ENCODE results near the gene SORL1.
"Not testable (repeated sequence)": the region's sequence is repeated elsewhere in the genome, so short reads cannot be mapped to it uniquely, and the experiment has no call there.

Gene SORL1, protein sequence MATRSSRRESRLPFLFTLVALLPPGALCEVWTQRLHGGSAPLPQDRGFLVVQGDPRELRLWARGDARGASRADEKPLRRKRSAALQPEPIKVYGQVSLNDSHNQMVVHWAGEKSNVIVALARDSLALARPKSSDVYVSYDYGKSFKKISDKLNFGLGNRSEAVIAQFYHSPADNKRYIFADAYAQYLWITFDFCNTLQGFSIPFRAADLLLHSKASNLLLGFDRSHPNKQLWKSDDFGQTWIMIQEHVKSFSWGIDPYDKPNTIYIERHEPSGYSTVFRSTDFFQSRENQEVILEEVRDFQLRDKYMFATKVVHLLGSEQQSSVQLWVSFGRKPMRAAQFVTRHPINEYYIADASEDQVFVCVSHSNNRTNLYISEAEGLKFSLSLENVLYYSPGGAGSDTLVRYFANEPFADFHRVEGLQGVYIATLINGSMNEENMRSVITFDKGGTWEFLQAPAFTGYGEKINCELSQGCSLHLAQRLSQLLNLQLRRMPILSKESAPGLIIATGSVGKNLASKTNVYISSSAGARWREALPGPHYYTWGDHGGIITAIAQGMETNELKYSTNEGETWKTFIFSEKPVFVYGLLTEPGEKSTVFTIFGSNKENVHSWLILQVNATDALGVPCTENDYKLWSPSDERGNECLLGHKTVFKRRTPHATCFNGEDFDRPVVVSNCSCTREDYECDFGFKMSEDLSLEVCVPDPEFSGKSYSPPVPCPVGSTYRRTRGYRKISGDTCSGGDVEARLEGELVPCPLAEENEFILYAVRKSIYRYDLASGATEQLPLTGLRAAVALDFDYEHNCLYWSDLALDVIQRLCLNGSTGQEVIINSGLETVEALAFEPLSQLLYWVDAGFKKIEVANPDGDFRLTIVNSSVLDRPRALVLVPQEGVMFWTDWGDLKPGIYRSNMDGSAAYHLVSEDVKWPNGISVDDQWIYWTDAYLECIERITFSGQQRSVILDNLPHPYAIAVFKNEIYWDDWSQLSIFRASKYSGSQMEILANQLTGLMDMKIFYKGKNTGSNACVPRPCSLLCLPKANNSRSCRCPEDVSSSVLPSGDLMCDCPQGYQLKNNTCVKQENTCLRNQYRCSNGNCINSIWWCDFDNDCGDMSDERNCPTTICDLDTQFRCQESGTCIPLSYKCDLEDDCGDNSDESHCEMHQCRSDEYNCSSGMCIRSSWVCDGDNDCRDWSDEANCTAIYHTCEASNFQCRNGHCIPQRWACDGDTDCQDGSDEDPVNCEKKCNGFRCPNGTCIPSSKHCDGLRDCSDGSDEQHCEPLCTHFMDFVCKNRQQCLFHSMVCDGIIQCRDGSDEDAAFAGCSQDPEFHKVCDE (N-terminal part only)

DNA sequence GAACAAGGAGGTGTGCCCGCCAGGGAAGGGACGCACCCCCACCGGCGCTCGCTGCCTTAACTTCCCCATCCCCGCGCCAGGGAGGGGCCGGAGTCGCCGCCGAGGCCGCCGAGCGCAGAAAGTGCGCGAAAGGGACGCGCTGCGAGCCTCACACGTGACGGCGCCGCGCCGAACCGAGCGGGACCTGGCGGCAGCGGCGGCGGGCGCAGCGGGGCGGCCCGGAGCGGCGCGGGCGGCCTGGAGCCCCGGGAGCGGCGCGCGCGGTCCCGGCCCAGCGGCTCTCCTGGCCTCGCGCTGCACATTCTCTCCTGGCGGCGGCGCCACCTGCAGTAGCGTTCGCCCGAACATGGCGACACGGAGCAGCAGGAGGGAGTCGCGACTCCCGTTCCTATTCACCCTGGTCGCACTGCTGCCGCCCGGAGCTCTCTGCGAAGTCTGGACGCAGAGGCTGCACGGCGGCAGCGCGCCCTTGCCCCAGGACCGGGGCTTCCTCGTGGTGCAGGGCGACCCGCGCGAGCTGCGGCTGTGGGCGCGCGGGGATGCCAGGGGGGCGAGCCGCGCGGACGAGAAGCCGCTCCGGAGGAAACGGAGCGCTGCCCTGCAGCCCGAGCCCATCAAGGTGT, at the start of gene SORL1:
SORL1 (plus strand) TSS at position 329 of the 623 bp plus-strand sequence; CDS start at position 347, 18 bp downstream.
- DNase-seq = peak; percentile 74

DNA sequence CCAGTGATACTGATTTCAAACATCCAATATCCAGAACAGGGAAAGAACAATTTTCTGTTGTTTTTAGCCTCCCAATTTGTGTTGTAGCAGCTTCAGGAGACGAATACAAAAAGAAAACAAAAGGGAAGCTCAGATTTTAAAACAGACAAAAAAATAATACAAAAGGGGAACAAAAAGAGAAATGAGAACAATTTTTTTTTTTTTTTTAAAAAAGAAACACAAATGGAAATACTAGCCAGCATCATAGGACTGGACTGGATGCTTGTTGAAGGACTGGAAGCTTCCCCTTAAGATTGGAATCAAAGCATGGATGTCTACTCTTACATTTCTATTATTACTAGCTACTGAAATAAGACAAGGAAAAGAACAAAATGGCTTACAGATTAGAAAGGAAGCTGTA, 46.5 kb upstream of the SORL1 start:
- DNase-seq = no peak

DNA sequence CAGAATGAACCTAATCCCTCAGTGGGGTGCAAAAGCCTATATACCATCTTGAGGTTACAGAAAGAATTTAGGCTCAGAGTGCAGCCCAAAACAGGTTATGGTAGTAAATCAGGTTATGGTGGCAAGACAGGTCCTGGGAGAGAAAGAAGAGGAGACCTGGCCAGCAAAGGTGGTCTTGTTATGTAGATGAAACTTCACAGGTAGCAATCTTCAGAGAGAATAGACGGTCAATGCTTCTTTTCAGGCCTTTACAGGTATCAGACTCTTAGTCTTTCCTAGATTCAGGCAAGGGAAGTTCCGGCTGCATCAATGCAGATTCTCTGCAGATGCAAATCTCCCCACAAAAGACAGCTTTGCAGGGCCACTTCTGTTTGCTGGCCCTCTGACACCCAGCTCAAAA, 45.8 kb upstream of the SORL1 start:
- DNase-seq = no peak

DNA sequence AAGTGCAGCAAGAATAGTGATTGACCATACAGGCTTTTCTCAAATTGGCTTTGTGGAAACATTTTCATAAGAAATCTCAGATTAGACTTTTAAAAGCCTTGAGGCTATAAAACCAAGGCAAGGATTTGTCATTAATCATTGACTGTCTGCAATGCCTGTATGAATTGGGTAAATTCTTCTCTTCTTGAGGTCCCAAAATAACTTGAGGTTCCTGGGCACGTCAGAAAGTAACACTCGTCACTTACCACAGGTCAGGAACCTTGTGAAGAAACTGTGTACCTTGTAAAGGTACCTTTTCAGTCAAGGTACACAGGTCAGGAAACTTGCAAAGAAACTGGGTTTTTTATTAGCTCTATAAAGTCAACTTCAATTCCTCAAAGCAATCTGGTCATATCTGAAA, 43.3 kb upstream of the SORL1 start:
- no peak for DNase-seq

DNA sequence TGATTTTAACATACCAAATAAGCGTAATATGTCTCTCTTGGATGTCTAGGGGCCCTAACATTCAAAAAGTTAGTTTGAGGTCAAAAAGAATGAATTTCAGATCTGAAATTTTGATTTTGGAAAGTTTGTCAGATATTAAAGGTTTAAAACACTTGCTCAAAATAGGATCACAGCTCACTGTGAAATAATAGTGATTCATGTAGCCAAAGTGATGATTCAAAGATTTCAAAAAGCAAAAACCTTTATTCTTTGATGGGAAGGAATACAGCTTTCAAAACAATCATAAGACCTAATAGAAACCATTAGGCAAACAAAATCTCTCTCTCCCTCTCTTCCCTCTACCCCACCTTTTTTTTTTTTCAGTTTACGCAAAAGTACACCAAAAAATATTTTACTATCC, 42.1 kb upstream of the SORL1 start:
- DNase-seq = not testable (repeated sequence)

DNA sequence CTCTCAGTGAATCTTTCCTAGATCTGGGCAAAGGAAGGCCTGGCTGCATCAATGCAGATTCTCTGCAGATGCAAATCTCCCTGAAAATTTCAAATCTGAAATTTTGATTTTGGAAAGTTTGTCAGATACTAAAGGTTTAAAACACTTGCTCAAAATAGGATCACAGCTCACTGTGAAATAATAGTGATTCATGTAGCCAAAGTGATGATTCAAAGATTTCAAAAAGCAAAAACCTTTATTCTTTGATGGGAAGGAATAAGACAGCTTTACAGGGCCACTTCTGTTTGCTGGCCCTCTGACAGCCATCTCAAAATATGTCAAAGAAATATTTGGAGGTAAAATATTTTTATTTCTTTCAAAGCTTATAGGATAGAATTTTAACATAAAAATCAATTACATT, 40.8 kb upstream of the SORL1 start:
- not testable (repeated sequence) for DNase-seq

DNA sequence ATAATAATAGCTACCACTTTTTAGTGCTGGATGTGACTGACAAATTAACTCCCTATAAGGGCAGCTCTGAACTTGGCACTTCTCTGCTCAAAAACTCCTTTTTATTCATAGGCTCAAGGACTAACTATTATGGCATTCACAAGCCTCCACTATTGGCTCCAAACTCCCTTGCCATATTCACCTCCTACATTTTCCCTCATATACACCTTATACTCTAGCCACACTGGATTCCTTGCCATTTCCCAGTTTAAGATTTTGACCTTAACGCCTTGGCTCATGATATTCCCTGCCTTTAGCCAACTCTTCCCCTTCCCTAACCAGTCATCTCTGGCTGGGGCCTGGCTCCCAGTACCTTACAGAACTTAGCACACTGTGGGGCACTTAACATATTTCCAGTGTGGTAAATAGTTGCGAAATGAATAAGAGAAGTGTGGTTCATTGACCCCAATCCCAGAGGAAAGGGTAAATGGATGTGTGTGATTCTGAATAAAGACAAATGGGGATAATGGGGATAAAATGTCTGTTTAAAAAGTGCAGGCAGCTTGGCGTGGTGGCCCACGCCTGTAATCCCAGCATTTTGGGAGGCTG, 40.0 kb upstream of the SORL1 start:
- DNase-seq = no peak

DNA sequence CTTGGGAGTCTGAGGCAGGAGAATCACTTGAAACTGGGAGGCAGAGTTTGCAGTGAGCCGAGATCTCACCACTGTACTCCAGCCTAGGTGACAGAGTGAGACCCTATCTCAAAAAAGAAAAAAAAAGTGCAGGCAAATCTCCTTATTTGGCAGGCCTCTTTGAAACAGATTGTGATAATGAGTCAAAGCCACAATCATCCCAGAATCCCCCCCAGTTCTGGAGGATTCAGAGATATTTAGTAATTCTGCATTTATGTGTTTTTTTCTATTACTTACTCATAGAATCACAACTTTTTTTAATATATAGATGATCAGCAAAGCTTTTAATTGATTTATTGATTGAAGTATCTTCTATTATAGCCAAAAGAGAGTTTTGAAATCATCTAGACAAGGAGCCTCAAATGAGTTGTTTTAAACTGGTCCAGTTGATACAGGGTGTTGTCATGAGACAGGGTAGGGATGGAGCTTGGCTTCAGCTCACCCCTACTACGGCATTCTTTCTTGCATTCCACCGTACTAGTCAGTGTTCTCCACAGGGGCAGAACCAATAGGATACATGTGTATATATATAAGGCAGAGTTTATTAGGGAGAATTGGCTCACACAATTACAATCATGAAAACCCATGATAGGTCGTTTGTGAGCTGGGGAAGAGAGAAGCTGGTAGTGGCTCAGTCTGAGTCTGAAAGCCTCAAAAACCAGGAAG, 39.3 kb upstream of the SORL1 start:
- DNase-seq = no peak

DNA sequence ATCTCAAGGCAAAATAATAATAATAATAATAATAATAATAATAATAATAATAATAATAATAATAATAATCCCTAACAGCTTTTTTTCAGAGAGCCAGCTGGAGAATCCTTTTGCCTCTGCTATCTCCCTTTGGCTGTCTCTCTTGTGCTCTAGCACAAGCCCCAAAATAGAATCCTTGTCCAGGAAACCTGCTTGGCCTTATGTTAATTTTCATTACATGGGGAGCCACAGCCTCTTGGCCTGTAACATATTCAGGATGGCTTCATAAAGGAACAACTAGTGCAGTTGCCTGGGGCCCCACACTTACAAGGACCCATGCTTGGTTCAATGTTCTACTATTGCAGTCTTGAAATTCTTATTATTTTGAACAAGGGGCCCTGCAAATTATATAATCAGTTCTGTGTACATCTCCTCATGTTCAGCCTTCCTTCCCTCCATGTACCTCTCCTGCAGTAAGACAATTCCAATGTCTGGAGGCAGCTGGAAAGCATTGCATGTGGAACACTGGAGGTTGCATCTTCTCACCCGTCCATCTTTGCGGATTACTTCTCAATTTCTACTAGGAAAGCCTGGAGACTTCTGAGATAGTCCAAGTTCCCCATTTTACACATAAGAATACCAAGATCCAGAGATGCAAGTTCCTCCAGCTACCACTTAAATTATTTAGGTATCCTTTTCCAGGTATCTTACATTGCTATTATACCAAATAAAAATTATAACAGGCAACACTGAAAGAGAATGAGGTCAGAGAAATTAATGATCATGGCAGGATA, 37.8 kb upstream of the SORL1 start:
- no peak for DNase-seq

DNA sequence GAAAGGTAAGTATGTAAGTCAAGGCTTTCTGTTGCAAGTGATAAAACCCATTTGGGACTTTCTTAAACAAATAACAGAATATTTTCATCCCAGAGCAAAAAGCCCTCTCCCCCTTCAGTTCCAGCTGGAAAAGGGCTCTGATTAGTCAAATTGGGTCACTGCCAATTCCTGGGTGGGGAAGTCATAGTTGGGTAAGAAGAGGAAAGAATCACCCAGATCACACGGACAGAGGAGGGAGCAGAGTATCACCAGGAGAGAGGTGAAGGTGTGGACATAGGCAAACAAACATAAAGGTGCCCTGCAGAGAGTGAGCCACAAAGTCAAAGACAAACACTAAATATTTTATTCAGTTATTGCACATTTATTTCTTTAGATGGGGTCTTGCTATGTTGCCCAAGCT, 36.3 kb upstream of the SORL1 start:
- DNase-seq = no peak

DNA sequence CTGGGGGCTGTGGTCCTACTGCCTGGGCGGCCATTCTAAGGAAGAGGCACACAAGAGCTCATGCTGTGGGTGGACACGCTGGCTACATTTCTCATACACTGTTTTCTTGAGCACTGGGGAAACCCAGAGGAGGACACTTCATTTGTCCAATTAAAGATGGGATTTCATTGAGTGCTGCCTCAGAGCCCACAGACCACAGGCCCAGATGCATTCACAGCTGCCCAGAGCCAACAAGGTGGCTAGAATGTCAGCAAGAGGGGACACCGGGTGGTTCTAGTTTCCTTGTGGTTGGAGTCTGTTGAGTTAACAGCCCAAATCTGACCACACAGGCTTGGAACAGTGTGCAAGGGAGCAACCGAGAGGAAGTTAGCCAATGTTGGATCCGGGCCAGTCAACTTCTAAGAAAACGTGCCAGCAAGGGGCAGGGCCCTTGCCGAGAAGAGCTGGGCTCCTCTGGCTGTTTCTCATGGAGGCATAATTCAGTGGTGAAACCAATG, 35.0 kb upstream of the SORL1 start:
- DNase-seq = peak; percentile 72

DNA sequence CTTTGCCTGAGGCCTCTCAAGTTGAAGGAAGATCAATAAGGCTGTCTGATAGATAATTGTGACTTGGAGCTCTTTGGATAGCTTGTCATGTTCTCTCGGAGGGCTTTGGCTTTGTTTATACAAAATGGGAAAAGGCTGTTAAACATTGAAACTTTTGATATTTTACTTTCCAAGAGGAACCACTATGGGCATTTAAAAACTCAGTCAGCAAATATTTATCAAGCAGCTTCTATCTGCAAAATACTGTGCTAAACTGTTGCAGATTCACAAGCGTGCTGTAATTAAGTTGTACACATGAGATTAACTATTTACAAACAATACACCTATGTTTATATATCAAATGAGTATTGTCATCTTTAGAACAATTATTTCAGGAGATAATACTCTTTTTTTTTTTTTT, 34.5 kb upstream of the SORL1 start:
- DNase-seq = no peak

DNA sequence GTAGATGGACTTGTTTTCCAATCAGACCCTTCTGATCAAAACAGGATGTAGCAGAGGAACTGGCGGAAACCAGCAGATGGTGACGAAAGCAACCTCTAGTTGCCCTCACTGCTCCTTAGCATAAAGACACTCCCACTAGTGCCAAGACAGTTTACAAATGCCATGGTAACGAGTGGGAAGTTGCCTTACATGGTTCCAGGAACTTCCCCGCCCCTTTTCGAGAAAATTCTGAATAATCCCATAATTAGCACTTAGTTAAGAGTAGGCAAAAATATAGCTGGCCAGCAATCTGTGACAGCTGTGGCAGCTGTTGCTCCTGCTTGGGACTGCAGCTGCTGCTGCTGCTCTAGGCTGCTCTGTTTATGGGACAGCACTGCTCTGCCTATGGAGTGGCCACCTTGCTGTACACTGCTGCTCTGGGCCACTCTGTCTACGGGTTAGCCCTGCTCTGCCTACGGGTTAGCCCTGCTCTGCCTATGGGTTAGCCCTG, 33.4 kb upstream of the SORL1 start:
- peak; percentile 92 for DNase-seq

DNA sequence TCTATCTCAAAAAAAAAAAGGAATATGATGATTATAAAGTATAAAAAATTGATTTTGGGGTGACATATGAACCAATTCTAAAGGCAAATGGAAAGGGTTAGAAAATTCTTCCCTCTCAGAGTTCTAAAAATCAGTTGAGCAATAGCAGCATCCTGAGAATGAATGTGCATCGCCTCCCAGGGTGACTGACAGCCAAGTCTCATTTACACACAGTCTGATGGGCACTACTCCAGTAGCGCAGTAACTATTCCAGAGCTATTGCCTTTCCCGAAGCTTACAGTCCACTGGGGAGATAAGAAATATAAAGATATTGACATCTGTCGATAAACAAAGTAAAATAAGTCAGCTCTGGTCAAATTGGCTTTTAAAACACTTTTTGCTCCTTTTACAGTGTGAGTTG, 32.3 kb upstream of the SORL1 start:
- no peak for DNase-seq

DNA sequence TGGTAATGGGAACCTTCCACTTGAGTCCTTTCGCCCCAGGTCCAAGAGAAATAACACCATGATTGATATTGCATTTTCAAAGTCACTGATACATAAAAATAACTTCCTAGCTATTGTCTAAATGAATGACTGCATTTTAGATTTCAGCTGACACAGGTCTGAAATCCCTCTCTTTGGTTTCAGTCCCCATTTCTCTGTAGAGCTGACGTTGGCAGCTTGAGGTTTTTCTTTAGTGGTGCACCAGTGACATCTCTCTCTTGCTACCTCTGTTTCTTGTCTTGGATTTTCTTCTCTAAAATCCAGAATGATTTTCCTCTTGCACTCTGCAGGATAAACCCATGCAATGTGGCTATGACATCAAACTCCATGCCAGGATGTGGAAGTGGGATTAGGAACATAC, 31.7 kb upstream of the SORL1 start:
- no peak for DNase-seq

DNA sequence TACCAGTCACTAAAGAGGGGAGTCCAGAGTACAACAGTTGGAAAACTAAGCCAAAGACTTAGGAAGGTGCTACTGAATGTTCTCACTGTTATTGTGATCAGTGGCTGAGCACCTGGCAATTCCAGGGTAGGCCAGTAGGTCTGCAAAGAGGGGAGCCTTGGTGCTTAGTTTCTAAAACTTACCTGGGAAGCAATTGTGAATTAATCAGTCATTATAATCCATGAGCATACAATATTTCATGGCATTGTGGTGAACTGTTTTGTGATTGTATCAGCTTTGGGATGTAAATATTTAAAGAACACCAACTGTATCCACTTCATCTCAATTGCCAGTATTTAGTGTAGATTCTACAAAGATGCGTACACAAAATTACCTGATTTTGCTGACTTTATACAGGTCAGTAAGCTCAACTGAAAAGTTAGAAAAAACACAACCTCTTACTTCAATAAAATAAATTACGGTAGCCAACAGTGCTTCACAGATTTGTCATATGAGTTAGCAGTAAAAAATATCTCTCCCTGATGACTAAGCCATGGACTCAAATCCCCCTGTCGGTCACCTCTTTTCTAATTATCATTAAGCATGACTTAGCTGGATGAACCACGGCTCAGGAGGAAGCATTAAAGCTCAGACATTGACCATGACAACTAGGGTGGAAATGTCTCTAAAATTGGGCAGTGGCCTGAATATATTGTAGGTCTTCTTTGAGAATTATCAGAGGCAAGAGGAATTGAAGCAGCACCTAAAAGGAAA, 30.8 kb upstream of the SORL1 start:
- no peak for DNase-seq

DNA sequence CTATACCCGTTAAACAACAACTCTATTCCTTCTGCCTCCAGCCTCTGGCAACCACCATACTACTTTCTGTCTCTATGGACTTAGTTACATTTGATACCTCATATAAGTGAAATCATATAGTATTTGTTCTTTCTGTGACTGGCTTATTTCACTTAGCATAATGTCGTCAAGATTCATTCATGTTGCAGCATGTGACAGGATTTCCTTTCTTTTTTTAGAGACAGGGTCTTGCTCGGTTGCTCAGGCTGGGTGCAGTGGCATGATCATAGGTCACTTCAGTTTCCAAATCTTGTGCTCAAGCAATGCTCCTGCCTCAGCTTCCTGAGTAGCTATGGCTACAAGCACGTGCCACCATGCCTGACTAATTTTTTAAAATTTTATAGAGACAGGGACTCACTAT, 29.4 kb upstream of the SORL1 start:
- peak; percentile 45 for DNase-seq

DNA sequence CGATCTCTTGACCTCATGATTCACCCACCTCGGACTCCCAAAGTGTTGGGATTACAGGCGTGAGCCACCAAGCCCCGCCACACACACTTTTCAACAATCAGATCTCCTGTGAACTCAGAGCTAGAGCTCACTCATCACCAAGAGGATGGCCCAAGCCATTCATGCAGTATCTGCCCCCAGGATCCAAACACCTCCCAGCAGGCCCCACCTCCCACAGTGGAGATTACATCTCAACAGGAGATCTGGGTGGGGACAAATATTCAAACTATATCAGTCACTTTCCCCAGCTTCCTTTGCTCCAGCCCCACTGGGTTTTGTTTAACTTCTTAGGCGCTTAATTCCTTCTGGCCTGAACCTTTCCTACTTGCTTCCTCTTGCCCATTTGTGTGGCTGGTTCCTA, 26.3 kb upstream of the SORL1 start:
- no peak for DNase-seq
